Heart left ventricle (tissue), 13 donors: ENCODE measurements around the gene GANAB.

Experiments used
- CTCF ChIP-seq, 12 donors: fragments of 200-600 bp; sonication (generic) in 4 of 12; IDR thresholded peaks; one replicate each; pipeline versions ENCODE4 v1.5.0 to v1.8.0; 2018 to 2022; ENCODE audit warnings: antibody characterized with exemption in 12 of 12, mild to moderate bottlenecking in 5 of 12
- POLR2A ChIP-seq, 2 donors: fragments of 450-650 bp; IDR thresholded peaks; one replicate each; pipeline ENCODE4 v1.6.1; 2017; ENCODE audit warnings: antibody characterized with exemption in 2 of 2, mild to moderate bottlenecking in 2 of 2, moderate library complexity in 2 of 2
- donor health status: ischemic (EF 13 %, LVEDD 7.1; RV severe dilation, severe dysfunction).
- donor health status: DM: no; HTN: yes; CAD: no.
- donor health status: DM: no; HTN: no; CAD: no.
- donor health status: ischemic (EF 25% LVEDD 6.9; RV normal size, moderate dysfunction).
- donor health status: ischemic (EF 25% LVEDD 5.7; RV mildly dilated, moderate dysfunction).
- donor health status: ischemic (EF 35%, LVEDD 5.7; RV mildly dilated, moderate dysfunction).
- donor health status: nonischemic (EF 11% LVEDD 7.7; RV severe dilation, severe dysfunction).
- donor health status: DM: yes; HTN: yes; CAD: no.
- donor health status: PGD.
- donor health status: ischemic (EF 29% LVEDD 5.4; RV normal size, mild dysfunction).
- donor health status: nonischemic (EF 23%, LVEDD 6.1; RV moderate dilation, normal function).

GRCh38 chr11:62605902-62606301 is 40.5 kb downstream of the GANAB start:
- no peak for TF ChIP-seq CTCF (IDR thresholded peaks at IDR 0.05)
- TF ChIP-seq POLR2A (IDR thresholded peaks at IDR 0.05): no peak
